Activated gamma-delta T cell (primary cell): ENCODE results near the gene XG.
"Not testable (repeated sequence)": the region's sequence is repeated elsewhere in the genome, so short reads cannot be mapped to it uniquely, and the experiment has no call there.

Source experiments
- DNase-seq: peaks from one replicate; lab custom pipeline; 2025; lab: John Stamatoyannopoulos, UW
- total RNA-seq, 2 donors: gene quantifications; one replicate each; lab custom pipeline; 2026; lab: John Stamatoyannopoulos, UW

The XG gene, protein sequence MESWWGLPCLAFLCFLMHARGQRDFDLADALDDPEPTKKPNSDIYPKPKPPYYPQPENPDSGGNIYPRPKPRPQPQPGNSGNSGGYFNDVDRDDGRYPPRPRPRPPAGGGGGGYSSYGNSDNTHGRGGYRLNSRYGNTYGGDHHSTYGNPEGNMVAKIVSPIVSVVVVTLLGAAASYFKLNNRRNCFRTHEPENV
- 0.39 to 0.72 reads per million in 2 donors for total RNA-seq

- not testable (repeated sequence) for DNase-seq
Measured at GRCh38 chrX:2751874-2752300, at the start of gene XG. TSS of gene XG (plus strand) at chrX:2752040. CDS start at chrX:2752275, 235 bp downstream.

DNA sequence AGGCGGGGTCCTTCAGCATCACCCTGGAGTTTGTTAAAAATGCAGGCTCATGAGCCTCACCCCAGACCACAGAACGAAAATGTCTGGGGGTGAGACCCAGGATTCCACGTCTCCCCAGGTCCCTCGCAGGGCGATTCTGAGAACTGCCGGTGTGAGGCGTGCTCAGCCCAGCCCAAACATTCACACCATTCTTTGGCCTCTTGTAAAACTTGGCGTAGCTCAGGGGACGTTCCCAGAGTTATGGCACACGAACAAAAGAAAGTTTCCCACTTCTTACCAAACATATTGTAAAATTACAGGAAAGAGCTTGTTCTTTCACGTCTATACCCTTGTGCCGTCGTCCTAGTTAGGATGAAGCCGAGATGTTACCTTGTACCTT, 47.9 kb upstream of the XG start:
- DNase-seq, result no peak

DNA sequence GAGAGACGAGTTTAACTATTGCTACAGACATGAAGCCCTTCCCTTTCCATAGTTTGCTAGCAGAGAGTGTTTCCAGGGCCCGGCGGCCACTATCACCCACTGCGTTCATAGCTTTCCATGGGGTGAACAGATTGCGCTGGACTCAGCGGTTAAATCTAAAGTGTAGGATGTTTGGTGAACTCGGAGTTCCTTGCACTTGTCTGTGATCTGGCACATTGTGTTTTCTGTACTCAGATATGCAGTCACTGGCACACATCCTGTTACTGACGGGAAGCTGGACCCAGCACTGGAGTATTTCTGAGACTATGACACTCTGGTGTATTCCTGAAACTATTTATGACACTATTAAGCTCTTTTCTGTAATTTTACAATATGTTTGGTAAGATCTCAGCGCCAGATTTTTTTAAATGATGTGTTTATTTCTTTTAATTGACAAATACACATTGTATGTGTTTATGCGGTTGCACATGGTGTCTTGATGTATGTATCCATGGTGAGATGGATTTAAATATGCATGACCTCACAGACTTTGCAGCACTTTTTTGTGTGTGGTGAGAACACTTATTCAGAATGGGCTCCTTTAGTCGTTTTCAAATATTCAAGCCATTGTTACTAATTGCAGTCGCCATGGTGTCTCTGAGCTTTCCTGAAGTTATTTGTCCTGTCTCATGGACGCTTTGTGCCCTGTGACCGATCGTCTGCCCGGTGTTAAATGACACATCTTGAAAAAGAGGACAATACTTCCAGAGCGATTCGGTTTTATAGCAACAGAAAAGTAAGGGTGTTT, 46.6 kb upstream of the XG start:
- no peak for DNase-seq

DNA sequence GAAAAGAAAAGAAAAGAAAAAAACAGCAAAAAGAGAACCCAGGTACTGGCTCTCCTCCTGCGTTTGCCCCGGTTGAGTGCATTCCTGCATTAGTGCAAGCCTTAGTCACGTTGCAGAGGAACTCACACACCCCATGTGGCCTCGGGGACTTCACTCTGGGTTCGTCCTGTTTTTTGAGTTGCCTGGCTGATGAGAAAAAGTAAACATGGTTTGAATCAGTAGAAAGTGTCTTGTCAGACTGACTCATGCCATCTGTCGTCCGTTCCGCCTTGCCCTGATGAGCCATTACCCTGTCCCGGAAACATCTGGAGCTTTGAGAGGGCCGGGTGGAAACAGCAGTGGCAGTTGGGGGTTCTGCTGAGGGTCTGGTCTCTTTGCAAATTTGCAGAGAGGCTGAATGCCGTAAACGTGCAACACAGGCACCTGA, 44.5 kb upstream of the XG start:
- no peak for DNase-seq

DNA sequence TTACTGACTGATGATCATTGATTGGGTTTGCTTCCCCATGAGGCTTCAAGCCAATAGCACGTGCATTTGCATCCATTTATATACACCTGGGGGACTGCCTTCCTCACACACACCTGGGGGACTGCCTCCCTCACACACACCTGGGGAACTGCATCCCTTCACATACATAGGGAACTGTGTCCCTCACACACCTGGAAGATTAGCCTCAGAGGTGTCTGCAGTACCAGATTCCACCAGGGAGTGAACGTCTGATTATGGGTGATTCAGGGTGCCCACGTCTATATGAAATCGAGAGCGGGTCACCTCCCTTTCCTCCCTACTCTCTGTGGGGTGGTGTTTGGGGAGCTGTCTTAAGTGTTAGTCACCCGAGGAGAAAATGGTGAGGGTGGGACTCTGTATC, 43.8 kb upstream of the XG start:
- no peak for DNase-seq

DNA sequence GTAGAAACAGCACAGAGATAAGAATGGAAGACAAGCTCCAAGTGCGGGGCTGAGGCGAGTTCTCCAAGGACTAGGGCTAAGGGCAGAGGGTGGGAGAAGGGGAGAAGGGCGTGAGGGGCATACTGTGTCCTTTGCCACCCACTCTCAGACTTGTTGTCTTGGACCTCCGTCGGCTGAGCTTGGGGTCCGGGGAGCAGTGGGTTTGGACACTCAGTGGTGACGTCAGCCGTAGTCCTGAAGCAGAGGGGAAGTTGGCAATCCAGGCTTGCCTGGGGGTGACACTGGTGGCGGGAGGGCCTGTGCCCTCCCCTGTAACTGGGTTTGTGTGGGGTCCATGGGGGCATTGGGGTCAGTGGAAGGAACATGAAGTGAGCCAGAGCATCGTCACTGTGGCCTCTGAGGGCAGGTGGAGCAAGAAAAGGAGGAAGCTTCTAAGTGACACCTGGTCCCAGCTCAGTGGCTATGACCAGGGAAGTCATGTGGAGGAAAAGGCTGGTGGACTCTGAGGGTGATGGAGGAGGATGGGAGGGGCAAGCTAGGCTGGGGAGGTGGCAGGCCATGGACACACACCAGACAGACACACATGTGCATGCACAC, 43.1 kb upstream of the XG start:
- no peak for DNase-seq

DNA sequence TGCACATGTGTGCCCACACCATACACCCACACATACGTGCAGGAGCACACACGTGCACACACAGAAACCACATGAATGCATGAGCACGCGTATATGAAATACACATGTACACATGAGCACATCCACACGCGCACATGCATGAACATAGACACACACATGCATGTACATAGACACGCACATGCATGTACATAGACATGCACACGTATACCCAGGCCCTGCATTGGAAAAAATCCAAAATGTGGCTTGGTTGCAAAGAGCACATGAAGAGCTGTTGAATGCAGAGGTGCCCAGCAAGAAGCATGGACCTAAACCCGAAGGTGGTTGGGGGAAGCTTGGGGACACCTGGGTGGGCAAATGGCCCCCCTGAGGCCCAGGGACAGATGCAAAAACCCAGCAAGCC, 42.3 kb upstream of the XG start:
- no peak for DNase-seq

GRCh38 chrX:2710041-2710840, 41.6 kb upstream of the XG start:
- no peak for DNase-seq

DNA sequence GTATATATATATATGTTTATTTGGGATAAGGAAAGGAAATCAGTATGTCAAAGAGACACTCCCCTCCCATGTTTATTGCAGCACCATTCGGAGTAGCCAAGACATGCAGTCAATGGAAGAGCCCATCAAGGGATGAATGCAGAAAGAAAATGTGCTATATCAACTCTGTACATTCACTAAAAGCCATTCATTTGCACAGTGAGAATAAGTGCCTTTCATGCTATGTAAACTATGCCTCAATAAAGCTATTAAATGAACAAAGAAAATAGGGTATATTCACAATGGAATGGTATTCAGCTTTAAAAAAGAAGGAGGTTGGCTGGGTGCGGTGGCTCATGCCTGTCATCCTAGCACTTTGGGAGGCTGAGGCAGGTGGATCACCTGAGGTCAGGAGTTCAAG, 40.4 kb upstream of the XG start:
- DNase-seq, result no peak

DNA sequence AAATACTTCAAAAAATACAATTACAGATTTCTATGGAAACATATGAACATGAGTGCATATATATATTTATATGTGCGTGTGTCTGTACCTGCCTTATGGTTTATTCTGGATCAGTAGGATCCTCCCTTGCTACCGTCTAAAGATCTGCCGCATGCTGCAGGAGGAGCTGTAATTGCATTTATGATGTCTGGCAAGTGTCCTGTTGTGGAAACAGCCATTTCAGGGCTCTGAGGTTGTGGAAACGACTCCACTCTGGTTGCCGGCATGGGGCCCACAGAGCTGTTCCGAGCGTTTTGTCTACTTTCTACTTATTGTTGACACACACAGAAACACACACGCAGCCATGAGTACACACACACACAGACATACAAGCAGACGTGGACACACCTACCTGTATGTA, 39.4 kb upstream of the XG start:
- no peak for DNase-seq

- DNase-seq, result no peak
Measured at GRCh38 chrX:2712890-2713840, 38.7 kb upstream of the XG start.

DNA sequence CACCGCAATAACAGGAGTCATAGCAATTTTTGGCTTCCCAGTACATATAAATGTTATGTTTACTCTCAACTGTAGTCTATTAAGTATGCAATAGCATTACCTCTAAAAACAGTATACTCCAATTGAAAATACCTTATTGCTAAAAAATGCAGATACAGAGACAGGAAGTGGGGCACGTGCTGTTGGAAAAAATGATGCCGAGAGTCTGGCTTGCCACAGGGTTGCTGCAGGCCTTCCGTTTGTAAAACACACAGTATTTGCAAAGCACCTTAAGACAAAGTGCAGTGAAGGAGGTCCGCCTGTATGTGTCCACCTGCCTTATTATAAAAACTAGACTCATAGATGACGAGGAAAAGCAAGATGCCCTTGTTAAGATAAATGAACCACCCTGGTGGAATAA, 37.3 kb upstream of the XG start:
- no peak for DNase-seq

GRCh38 chrX:2715066-2715600, 36.7 kb upstream of the XG start:
- DNase-seq, result no peak

DNA sequence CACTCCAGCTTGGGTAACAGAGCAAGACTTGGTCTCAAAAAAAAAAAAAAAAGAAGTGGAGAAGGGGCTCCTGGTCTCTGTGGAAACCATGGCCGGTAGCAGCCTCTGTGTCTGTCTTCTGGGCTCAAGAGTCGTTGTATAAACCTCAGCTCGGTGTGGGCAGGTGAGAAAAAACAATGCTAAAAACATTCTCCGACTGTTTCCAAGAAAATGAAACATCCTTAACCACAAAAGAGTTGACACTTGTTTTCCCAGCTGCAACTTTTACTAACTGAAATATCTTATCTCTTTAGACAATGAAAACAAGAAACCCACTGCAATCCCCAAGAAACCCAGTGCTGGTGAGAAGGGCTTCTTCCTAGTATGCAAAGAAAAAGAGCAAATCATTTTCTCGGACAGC, 34.5 kb upstream of the XG start:
- no peak for DNase-seq

DNA sequence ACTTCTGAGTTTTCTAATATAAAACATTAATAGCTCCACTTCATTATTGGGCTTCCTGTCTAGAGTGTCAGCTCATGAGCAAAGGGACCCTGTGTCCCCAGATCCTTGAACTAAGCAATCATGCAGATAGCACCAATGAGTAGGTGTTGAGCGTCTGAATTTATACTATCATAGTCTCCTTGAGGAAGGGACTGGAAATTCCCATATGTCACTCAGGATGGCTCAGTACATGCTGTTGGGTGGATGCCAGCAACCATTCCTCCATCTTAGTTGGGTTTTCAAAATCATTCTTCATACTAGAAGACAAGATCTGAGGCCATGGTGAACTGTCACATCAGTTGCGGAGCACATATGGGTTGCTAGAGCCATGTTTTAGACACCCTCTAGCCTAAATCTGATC, 33.0 kb upstream of the XG start:
- DNase-seq, result no peak

DNA sequence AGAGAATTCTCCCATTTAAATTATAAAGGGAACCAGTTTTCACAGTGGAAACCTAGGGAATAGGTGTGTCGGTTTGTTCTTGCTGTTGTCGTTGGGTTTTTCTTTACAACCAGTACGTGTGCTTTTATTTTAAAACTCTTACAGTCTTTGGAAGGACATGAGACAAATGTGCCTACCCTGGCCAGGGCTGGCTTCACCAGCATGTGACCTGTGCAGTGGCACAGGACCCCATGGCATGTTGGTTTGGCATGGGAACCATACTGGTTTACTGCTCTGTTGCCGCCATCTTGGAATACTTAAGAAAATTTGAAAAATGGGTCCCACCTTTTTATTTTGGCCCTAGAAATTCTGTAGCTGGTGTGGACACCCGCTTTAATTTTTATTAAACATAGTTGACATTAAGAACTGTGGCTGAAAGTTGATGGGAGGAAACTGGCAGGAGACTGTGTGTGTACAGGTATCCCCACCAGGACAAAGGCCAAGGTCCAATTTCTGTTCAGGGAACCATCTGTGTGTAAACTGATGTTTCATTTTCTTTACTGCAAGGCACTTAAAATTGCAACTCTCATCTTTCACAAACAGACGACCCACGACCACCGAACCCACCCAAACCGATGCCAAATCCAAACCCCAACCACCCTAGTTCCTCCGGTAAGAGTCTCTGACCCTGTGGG, 31.9 kb upstream of the XG start:
- no peak for DNase-seq

GRCh38 chrX:2723286-2723879, 28.5 kb upstream of the XG start:
- DNase-seq, result no peak

- DNase-seq, result not testable (repeated sequence)
Measured at GRCh38 chrX:2727264-2727663, 24.6 kb upstream of the XG start.

DNA sequence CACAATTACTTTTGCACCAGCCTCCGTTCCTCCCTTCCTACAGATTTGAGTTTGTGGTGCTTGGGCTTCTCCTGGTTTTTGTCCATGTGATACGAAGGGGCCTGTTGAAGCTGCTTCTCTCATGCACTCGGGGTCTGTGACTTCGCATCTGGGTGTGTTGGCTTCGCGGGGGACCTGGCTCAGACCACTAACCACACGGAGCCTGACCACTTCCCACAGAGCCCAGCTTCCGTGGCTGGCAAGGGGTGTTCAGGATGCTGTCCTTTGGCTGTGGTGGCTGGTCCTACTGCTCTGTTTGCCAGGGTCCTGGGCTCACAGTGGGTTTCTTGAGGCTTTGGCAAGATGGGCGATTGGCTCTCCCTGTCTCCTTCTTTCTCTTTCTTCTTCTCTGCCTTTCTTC, 19.8 kb upstream of the XG start:
- DNase-seq, result no peak

GRCh38 chrX:2732649-2733048, 19.2 kb upstream of the XG start:
- no peak for DNase-seq
